ENCODE measurements around the gene HK2.
"Not testable (repeated sequence)": the region's sequence is repeated elsewhere in the genome, so short reads cannot be mapped to it uniquely, and the experiment has no call there.

The HK2 gene

DNA sequence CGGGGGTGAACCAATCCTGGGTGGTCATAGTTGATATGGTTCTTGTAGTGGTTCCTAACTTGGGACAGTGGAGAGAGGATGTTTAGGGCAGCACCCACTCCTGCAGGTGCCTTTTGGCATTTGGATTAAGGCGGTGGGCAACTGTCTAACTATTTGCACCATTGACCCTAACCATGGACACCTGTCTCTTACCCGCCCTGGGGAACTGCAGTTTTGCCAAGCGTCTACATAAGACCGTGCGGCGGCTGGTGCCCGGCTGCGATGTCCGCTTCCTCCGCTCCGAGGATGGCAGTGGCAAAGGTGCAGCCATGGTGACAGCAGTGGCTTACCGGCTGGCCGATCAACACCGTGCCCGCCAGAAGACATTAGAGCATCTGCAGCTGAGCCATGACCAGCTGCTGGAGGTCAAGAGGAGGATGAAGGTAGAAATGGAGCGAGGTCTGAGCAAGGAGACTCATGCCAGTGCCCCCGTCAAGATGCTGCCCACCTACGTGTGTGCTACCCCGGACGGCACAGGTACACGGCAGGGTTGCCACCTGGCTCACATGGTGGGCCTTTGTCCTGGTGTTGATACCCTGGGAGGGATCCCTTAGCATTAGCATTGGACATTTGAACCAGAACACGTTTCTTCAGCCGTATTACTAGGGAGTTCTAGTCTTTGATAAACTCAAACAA, 46.3 kb downstream of the HK2 start:
- no peak for DNase-seq

DNA sequence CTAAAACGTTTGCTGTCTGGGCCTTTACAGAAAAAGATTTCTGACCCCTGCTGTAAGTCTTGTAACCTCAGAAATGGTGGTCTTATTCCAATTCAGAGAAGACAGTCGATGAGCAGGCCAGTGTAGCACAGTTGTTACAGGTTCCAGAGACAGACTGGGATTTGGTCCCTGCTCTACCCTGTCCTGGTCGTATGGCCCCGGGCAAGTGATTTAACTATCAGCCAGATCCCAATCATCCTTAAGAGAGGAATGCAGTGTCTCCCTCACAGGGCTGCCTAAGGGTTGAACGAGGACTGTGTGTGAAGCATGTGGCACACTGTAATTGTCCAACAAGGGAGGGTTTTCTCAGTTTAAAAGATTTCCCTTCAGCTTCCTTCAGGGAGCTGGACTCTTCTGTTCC, 47.2 kb downstream of the HK2 start:
- no peak for DNase-seq

DNA sequence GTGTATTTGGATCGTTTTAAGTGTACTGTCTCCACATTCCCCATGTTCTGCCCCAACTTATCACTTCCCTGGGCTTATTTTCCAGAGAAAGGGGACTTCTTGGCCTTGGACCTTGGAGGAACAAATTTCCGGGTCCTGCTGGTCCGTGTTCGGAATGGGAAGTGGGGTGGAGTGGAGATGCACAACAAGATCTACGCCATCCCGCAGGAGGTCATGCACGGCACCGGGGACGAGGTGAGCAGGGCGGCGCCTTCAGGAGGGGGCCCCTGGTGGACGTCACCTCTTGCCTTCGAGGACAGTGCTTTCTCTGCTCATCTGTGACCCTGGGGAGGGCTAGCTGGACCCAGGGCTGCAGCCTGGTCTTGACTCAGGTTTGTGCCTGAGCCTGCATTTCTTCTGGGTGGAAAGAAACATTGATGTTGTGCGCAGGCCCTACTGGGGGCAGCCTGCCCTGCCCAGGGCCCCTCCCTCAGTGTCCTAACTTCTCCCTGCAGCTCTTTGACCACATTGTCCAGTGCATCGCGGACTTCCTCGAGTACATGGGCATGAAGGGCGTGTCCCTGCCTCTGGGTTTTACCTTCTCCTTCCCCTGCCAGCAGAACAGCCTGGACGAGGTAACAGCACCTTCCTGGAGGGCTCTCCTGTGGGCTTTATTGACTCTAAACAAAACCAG, 47.8 kb downstream of the HK2 start:
- no peak for DNase-seq

DNA sequence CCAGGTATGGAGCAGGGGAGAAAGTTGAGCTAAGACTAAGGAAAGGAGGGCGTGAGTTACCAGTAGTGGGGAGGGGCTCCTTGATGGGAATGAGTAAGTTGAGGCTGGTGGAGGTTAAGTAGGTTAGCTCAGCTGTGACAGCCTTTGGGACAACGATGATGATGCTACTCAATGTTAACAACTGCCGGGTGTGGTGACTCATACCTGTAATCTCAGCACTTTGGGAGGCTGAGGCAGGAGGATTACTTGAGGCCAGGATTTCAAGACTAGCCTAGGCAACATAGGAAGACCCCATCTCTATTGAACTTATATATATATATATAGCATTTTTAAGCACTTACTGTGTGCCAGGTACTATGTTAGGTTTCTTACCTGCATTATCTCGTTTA, 48.4 kb downstream of the HK2 start:
- no peak for DNase-seq

DNA sequence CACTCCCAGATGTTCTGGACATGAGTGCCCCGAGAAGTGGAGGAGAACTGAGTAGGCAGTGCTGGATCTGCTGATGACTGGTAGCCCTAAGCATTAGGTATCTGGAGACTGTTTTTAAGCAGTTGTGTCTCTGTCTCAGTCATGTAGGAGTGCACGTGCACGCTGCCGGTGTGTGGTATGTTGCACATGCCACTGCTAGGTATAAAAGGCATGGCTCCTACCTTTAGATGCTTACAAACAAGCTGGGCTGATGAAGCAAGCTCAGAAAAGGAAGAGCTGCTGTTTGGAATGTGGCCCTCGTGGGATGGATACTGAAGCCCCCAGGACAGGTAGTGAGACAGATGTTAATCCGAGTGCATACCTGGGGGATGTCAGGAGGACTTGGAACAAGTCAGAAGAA, 49.1 kb downstream of the HK2 start:
- no peak for DNase-seq

DNA sequence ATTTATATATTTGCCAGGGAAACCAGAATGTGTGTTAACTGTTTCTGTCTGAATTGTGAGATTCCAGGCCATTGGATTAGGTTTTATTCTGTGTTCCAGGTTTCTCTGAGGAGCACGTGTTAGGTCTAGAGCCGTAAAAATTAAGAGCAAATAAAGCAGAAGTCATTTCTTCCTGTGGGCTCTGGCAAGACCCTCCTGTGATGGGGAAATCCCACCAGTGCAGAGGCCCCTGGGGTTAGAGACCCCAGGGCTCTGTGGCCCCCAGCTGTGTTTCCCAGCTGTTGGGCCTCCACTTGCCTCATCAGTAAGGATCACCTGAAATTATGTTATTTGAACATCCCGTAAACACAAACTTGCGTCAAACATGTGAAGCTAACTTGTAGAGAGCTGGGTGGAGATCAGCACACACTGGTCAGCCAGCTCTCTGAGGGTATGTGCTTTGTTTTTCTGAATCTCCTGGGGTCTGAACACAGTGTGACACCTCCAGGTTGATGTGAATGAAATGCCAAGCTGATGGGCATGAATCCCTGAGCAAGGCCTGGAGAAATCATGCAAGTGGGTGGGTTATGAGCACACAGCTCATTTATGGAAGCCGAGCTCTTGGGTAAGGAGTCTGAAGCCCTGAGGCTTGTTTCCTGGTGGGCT, 50.3 kb downstream of the HK2 start:
- DNase-seq = no peak

DNA sequence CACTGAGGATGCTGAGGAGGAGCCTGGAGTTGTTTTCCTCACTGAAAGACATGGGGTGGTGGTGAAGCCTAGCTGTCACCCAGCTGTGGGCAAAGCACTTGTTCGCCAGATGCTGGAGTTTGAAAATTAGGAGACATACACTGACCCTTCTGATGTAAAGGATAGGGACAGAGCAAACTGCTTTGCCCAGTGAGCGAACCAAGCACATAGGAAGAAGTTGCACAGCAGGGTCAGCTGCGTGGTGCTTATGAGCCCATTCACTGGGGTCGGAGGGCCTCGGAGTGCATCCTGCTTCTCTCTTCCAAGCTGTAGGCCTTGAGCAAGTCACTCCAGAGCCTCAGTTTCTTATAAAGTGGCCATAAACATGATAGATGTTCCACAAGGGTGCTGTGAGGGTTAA, 50.9 kb downstream of the HK2 start:
- no peak for DNase-seq

DNA sequence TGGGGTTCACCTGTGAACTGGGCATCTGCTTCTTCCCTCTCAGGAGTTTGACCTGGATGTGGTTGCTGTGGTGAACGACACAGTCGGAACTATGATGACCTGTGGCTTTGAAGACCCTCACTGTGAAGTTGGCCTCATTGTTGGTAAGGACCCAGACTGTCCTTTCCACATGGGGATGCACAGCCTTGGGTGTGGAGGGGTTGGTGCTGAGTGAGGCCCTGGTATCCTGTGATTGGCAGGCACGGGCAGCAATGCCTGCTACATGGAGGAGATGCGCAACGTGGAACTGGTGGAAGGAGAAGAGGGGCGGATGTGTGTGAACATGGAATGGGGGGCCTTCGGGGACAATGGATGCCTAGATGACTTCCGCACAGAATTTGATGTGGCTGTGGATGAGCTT, 52.3 kb downstream of the HK2 start:
- DNase-seq = no peak

DNA sequence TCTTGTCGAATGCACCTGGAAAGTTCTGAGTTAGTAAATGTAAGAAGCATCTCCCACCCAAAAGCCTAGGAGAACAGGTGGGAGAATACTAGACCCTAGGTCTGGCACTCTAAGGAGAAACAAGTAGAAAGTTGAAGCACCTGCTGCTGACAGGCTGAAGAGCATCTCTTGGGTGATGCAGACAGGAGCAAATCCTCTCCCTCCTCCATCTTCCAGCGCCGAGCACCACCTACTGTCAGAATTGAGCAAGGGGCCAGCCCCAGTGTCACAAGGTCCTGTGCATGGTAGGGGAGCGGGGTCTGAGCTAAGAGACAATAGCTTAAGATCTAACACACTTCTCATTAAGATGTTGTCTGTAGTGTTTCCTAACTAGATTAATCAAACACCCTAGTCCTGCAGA, 52.9 kb downstream of the HK2 start:
- DNase-seq = no peak

DNA sequence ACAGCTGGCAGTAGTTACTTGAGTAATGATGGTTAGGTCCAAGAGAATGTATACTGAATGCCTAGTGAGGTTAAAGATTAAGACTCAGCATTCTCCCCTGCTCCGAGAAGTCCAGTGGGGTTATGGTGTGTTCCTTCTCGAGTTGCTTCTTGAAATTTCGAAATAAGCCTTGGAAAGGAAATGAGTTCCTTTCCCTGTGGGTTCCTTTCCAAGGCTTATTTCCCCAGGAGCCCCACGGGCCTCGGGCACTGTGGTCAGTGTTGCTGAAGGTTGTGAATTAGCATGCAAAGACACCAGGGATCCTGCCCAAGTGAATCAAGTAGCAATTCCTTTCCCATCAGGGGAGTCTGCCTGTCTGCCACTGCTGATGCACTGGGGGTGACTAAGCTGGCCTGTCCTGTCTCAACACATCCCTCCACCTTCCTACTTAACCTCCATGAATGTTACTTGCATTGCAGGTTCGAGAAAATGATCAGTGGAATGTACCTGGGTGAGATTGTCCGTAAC, 53.6 kb downstream of the HK2 start:
- DNase-seq = no peak

DNA sequence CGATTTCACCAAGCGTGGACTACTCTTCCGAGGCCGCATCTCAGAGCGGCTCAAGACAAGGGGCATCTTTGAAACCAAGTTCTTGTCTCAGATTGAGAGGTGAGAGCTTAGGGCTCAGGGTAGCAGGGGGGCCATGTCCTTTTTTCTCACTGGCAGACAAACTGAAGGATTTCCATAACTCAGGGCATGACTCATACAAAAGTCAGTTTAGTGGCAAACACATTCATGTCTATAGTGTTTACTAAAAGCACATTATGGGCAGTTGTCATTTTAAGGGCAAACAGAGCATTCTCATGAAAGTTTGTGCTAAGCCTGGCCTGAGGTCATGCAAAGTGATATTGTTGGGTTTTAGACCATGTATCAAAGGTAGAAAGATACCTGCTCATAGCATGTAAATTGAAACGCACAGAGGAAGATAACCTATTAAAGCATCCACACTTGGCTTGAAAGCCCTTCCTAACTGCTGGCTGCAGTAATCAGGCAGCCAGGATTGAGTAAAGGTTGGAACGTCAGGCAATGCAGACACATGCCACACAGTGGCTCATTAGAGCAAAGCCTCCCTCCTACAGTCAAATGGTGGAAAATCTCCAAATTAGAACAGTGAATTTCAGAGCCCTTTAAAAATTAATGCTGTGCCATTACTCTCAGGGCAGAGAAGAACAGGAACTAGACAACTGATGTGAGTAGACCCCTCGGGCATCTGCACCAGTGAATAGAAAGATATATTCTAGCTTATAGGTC, 54.2 kb downstream of the HK2 start:
- no peak for DNase-seq

DNA sequence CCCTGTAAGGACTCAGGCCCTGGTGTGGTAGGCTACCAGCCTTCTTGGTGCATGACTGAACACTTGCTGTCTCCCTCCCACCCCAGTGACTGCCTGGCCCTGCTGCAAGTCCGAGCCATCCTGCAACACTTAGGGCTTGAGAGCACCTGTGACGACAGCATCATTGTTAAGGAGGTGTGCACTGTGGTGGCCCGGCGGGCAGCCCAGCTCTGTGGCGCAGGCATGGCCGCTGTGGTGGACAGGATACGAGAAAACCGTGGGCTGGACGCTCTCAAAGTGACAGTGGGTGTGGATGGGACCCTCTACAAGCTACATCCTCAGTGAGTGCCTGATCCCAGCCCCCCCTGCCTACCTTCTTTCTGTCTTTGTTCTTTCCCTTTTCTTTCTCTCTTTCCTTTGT, 55.2 kb downstream of the HK2 start:
- no peak for DNase-seq

DNA sequence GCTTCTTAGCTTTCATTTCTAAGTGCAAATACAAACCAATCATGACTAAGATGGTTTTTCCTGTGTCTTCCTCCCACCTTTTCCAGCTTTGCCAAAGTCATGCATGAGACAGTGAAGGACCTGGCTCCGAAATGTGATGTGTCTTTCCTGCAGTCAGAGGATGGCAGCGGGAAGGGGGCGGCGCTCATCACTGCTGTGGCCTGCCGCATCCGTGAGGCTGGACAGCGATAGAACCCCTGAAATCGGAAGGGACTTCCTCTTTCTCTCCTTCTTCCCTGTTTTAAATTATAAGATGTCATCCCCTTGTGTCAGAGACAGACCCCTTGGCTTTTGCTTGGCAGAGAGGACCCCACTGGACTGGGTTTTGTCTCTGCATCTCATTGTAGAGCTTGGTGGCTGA, 56.8 kb downstream of the HK2 start:
- DNase-seq = no peak

DNA sequence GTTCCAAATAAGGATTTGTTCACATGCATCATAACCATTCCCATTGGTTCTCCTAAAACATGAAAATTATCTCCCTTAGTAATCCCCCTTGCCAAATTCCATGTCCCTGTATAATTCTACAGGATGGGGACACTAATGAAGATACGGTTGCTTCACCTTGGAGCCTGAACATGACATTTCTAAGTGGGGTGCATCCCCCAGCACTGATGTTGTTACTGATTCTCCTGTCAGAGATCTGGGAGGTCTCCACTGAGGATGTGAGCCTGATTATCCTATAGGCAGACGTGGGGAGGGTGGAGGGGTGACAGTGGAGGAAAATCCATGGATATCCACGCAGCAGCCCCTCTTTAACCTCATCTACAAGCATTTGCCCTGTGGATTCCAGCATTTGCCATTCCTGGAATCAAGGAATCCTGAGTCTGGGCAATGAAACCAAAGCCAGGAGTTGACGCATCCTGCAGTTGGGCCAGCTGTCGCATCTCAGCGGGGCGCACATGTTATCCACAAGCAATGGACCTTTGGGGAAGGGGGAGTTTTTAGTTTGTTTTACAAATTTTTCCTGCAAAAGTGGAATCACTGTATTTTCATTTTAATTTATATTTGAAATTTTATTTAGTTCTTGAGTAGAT, 57.3 kb downstream of the HK2 start:
- DNase-seq = no peak

DNA sequence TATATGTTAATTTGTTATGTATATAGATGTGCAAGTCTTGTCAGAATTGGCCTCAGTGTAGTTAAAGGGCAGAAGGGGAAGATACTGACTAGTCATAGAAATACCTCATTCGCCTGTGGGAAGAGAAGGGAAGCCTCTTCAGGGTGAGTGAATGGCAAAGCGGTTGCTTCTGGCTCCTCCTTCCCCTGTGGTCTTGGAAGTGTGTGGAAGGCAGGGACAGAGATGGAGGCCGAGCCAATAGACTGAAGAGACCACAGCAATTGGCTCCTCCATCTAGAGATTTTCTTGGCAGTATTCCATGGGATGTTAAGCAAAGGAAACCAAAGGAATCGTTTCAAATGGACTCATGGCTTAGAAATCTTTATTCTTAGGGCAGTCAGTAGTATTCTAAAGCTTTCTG, 57.9 kb downstream of the HK2 start:
- not testable (repeated sequence) for DNase-seq

DNA sequence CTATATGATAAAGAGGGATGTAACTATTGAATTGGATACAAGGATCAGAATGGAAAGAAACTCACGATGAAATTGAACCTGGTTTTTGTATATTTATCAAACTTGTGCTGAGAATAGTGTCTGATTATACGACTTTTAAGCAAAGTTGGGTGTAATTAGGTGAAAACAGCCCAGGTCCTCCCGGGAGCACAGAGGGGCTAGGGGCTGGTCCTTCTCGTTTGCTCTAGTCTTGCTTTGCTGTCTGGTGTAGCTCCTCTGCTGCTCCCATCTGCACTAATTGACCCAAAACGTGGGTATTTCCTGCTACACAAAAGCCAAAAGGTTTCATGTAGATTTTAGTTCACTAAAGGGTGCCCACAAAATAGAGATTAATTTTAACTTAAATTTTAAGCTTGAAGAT, 58.7 kb downstream of the HK2 start:
- no peak for DNase-seq

DNA sequence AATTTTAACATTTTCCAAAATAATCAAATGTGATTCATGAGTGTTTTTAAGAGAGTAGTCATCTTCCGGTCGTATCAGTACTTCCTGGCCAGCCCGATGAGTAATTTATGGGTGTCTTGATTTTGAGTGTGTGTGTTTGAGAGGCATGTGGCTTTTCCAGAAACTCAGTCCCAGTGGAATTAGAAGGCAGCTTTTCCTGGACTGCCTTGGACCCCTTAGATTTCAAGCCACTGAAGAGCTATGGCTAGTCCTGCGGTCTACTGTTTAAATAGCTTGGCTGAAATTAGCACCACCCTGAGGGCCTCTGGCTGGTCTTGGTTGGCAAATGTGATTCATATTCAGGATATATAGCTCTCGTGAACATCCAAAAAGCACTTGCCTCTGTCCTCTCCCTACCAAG, 59.4 kb downstream of the HK2 start:
- no peak for DNase-seq

DNA sequence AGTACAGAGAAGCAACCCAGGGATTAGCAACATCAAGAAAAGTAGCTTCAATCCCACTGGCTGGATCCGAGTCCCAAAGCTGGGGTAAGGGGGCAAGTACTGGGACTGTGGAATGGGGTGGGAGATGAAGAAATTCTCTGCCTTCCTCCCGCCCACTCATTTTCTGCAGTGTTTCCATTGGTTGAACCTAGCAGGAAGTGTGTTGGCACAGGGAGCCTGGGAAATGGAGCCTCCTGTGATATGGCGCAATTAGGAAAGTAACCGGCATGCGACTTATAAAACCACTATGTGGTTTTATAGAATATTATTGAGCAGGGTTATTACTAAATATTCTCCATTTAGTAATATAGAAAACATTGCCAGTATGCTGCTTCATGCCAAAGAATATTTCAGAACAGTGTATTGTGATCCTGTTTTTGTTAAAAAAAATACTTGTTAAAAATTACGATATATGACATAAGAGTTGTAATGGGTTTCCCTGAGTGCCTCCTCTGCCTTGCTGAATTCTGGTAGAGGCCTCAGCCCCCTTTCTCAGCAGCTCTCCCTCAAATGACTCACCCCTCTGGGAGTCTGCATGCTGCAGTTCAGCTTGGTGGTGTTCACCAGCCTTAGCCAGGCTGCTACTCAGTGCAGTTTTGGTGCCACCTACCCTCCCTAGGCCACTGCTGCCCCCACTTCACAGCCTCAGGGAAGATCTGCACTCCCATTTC, 60.5 kb downstream of the HK2 start:
- no peak for DNase-seq

DNA sequence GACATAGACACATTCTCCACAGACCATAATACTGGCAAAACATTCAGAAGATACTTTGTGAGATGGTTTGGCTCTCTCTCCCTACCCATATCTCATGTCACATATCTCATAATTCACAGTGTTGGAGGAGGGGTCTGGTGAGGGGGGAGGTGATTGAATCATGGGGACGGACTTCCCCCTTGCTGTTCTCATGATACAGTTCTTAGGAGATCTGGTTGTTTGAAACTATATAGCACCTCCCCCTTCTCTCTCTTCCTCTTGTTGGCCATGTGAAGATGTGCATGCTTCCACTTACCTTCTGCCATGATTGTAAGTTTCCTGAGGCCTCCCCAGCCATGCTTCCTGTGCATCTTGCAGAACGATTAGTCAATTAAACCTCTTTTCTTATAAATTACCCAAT, 61.1 kb downstream of the HK2 start:
- no peak for DNase-seq

DNA sequence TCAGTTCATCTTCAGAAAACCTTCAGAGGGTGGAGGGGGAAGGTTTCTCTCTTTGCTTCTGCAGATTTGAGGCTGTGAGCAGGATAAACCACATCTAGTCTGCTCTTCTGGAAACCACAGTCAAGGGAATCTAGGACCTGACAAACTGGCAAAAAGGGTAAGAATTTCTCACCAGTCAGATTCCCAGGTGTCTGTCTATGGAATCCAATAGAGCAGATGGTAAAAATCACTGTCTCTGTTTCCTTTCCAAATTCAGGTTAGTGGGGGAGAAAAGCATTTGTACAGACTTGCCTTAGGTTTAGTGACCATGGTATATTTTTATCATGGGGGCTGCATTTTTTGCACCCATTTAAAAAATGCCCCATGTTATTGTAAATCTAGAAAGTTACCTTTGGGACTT, 62.3 kb downstream of the HK2 start:
- no peak for DNase-seq

DNA sequence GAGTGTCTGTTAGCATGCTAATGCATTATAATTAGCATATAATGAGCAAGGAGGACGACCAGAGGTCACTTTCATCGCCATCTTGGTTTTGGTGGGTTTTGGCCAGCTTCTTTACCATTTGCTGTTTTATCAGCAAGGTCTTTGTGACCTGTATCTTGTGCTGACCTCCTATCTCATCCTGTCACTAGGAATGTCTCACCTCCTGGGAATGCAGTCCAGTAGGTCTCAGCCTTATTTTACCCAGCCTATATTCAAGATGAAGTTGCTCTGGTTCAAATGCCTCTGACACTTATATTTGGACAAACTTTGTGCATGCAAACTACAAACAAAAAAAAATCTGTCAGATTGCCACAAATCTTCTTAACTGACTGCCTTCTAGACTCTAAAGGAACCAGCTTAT, 66.3 kb downstream of the HK2 start:
- not testable (repeated sequence) for DNase-seq

DNA sequence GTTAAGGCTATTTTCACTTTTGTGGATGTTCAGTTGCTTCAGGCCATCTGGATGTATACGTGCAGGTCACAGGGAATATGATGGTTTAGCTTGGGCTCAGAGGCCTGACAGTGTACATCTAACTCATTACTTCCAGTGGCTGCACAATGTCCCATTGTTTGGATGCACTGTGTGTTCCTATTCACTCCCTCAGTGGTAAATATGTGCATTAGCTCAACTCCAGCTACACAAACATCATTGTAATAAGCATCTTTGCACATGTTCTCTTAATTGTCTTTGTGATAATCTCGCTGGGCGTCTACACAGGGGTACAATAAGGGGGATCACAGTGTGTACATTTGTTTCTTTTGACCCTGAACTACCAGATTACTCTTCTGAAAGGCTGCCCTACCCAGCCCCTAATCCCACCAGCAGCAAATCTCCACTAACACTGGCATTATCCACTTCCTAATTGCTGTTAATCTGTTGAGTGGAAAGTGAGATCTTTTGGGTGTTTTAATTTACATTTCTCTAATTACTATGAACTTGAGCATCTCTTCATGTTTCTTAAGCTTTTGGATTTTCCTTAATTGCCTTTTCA, 68.4 kb downstream of the HK2 start:
- no peak for DNase-seq

Data from SHP77 treated with DMSO at 0.1 percent for 48 hours (cell line).